OCI-LY3 (cell line): ENCODE measurements around the gene ARCN1.

ENCODE experiments used
- H2AFZ ChIP-seq: fragments of 200-600, 300-600 bp; shearing (Covaris generic); 2 replicates; pipeline ENCODE4 v1.6.0; 2014; ENCODE audit warnings: antibody characterized with exemption, low read depth, low read length
- H3K27ac ChIP-seq: fragments of 200-600, 300-600 bp; sonication (generic); 2 replicates; pipeline ENCODE4 v1.5.1; 2014; ENCODE audit warnings: mild to moderate bottlenecking, low read length, moderate library complexity, mixed read lengths
- H3K27me3 ChIP-seq: fragments of 200-600, 300-600 bp; sonication (generic); 2 replicates; pipeline ENCODE4 v1.6.1; 2014; ENCODE audit warnings: low read depth, low read length, mixed read lengths
- H3K36me3 ChIP-seq: fragments of 200-600, 300-600 bp; sonication (generic); replicated peaks from 2 replicates; pipeline ENCODE3; 2014; ENCODE audit warnings: low read depth, low read length, mixed read lengths
- H3K4me1 ChIP-seq: fragments of 300-600, 200-600 bp; sonication (generic); 2 replicates; pipeline ENCODE4 v1.6.1; 2014; ENCODE audit warnings: low read length, mixed read lengths
- H3K4me2 ChIP-seq: fragments of 200-600, 300-600 bp; sonication (generic); 2 replicates; pipeline ENCODE4 v1.6.1; 2014; ENCODE audit warnings: low read length, mixed read lengths
- H3K4me3 ChIP-seq: fragments of 300-600, 200-600 bp; sonication (generic); 2 replicates; pipeline ENCODE4 v1.5.1; 2014; ENCODE audit warnings: antibody characterized with exemption, mild to moderate bottlenecking, low read length, moderate library complexity
- H3K79me2 ChIP-seq: fragments of 300-600, 200-600 bp; shearing (Covaris generic); 2 replicates; pipeline ENCODE4 v1.6.1; 2014; ENCODE audit warnings: mild to moderate bottlenecking, low read length, mixed read lengths
- H3K9ac ChIP-seq: fragments of 300-600, 200-600 bp; shearing (Covaris generic); 2 replicates; pipeline ENCODE4 v1.6.0; 2014; ENCODE audit warnings: mild to moderate bottlenecking, low read length, moderate library complexity
- H3K9me3 ChIP-seq: fragments of 200-600, 300-600 bp; shearing (Covaris generic); 2 replicates; pipeline ENCODE4 v1.6.1; 2014; ENCODE audit warnings: low read length, mixed read lengths; ENCODE audit not compliant: insufficient read depth
- H4K20me1 ChIP-seq: fragments of 200-600, 300-600 bp; sonication (generic); 2 replicates; pipeline ENCODE4 v1.6.1; 2016; ENCODE audit warnings: low read length, mixed read lengths; ENCODE audit not compliant: insufficient read depth
- EZH2phosphoT487 ChIP-seq: fragments of 200-600 bp; shearing (Covaris generic); IDR thresholded peaks from 2 replicates; pipeline ENCODE4 v1.6.1; 2018; ENCODE audit warnings: antibody characterized with exemption, mixed run types, low read depth
- TF ChIP-seq, protein P1 (sequence below): fragments of 200-600, 300-600 bp; sonication (generic); IDR thresholded peaks from 2 replicates; pipeline ENCODE4 v1.5.1; 2014; ENCODE audit warnings: antibody characterized with exemption, low read length, low read depth

The ARCN1 gene

DNA sequence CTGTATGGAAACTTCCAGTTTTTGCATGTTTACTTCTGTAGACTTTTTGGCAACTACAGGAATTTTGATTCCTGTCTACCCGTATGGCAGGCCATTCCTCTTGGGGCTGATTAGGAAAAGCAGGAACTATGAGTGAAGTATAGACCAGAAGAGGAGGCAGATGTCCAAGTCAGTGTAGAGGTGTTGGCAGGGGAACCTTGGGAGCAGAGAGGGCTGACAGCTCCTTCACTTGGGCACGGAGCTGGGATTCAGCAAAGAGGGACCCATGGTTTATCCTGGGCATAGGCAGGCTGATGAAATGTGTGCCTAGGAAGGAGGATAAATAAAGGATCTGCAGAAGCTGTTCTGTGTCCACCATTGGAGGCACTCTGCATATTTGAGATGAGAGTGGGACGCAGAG, 74.2 kb downstream of the ARCN1 start:
- Histone ChIP-seq H3K9me3 (no peaks in the 10 kb centered on the region), H3K9ac (no peak overlapping the region), H4K20me1 (no peaks in the 10 kb centered on the region), H3K27me3 (no peaks in the 10 kb centered on the region), H3K27ac (no peak overlapping the region), H3K79me2 (no peaks in the 10 kb centered on the region), H3K36me3 (no peaks in the 10 kb centered on the region), H3K4me3 (no peak overlapping the region), H2AFZ (no peak overlapping the region), H3K4me2 (no peak overlapping the region), H3K4me1 (no peaks in the 10 kb centered on the region)
- TF ChIP-seq, protein P1, sequence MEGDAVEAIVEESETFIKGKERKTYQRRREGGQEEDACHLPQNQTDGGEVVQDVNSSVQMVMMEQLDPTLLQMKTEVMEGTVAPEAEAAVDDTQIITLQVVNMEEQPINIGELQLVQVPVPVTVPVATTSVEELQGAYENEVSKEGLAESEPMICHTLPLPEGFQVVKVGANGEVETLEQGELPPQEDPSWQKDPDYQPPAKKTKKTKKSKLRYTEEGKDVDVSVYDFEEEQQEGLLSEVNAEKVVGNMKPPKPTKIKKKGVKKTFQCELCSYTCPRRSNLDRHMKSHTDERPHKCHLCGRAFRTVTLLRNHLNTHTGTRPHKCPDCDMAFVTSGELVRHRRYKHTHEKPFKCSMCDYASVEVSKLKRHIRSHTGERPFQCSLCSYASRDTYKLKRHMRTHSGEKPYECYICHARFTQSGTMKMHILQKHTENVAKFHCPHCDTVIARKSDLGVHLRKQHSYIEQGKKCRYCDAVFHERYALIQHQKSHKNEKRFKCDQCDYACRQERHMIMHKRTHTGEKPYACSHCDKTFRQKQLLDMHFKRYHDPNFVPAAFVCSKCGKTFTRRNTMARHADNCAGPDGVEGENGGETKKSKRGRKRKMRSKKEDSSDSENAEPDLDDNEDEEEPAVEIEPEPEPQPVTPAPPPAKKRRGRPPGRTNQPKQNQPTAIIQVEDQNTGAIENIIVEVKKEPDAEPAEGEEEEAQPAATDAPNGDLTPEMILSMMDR = no peak
- TF ChIP-seq EZH2phosphoT487 = no peak

DNA sequence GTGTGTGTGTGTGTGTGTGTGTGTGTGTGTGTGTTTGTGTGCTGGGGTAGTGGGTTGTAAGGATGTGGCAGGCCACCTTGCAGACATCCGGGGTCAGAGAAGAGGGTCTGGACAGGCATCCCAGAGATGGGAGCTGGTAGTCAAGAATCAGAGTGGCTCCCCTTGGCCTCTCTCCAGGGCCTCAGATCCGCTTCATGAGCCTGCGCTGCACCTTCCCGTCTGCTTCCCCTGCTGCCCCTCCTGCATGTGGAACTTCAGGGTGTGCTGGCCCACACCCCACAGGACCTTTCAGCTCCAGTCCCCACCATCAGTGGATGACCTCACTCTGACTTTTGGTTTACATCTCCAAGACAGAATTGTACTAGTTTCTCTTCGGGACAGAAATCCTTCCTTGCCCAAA, 76.1 kb downstream of the ARCN1 start:
- H3K36me3 ChIP-seq = no peaks in the 10 kb centered on the region
- H3K4me3 ChIP-seq = no peak overlapping the region
- H3K27me3 ChIP-seq = no peaks in the 10 kb centered on the region

DNA sequence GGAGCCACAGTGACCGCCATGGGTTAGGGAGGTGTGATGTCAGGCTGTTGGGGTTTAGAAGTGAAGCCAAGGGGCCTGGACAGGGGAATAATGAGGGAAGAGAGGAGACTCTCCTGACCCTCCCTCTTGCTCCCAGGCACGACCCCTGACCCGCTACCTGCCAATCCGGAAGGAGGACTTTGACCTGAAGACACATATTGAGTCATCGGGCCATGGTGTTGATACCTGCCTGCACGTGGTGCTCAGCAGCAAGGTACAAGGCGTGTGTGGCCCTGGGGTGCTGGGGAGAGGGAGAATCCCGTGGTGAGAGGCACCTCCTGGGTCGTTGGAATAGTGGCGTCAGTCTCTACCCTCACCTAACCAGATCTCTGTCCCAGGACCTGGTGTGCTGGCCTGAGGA, 77.7 kb downstream of the ARCN1 start:
- Histone ChIP-seq H3K9me3 (no peaks in the 10 kb centered on the region), H3K4me1 (no peaks in the 10 kb centered on the region), H3K9ac (no peak overlapping the region), H3K27ac (no peak overlapping the region), H3K27me3 (no peaks in the 10 kb centered on the region), H3K79me2 (no peaks in the 10 kb centered on the region), H3K4me2 (no peak overlapping the region), H2AFZ (no peak overlapping the region), H4K20me1 (no peaks in the 10 kb centered on the region), H3K36me3 (no peaks in the 10 kb centered on the region), H3K4me3 (no peak overlapping the region)
- TF ChIP-seq EZH2phosphoT487 = no peak

More for the DNA sequence above, 76.1 kb downstream of the ARCN1 start:
- Histone ChIP-seq H3K4me1 (no peaks in the 10 kb centered on the region), H3K4me2 (no peak overlapping the region), H3K79me2 (no peaks in the 10 kb centered on the region), H3K27ac (no peak overlapping the region), H3K9ac (no peak overlapping the region), H3K9me3 (no peaks in the 10 kb centered on the region), H4K20me1 (no peaks in the 10 kb centered on the region), H2AFZ (no peak overlapping the region)
- TF ChIP-seq, protein P1 = no peak
- no peak for TF ChIP-seq EZH2phosphoT487

DNA sequence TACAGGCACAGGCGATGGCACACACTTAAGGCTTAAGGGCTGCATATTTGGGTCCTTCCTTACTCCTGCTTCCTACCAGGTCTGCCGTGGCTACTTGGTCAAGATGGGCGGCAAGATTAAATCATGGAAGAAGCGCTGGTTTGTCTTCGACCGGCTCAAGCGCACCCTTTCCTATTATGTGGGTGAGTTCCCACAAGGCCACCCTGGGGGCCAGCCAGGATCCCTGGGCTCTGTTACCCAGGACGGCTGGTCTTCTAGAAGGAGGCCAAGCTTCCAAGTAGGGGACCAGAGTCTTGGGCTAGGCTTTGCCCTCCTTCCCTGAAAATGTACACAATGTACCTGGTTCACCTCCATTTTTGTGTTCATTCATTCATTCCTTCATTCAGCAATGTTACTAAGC, 78.2 kb downstream of the ARCN1 start:
- H2AFZ ChIP-seq = no peak overlapping the region
- no peaks in the 10 kb centered on the region for H3K79me2 ChIP-seq
- H3K27ac ChIP-seq = no peak overlapping the region
- H3K36me3 ChIP-seq = no peaks in the 10 kb centered on the region
- H3K4me2 ChIP-seq = no peak overlapping the region
- H3K4me3 ChIP-seq = no peak overlapping the region
- H3K4me1 ChIP-seq = no peaks in the 10 kb centered on the region
- TF ChIP-seq, protein P1 = no peak
- no peak for TF ChIP-seq EZH2phosphoT487
- H3K9ac ChIP-seq = no peak overlapping the region
- no peaks in the 10 kb centered on the region for H3K9me3 ChIP-seq
- H4K20me1 ChIP-seq = no peaks in the 10 kb centered on the region
- H3K27me3 ChIP-seq = no peaks in the 10 kb centered on the region

DNA sequence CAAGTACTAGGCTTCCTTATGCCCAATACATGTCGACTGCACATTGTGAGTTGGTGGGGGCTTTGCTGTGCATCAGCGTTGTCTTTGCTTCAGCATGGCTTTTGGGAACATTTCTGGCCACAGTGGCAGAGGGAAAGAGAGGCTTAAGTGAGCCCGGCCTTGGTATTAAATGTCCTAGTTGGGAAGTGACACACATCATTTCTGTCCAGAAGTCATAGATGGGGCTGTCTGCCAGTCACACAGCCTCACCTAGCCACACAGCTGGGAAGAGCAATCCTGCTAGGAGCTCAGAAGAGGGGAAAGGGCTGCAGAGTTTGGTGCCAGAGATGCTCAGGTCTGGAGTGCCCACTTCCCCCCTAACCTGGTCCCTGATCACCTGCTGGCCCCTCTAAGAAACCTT, 79.6 kb downstream of the ARCN1 start:
- Histone ChIP-seq H3K36me3 (no peaks in the 10 kb centered on the region), H3K9ac (no peak overlapping the region), H3K4me1 (no peaks in the 10 kb centered on the region), H3K27ac (no peak overlapping the region), H3K4me3 (no peak overlapping the region), H3K9me3 (no peaks in the 10 kb centered on the region), H3K27me3 (no peaks in the 10 kb centered on the region), H2AFZ (no peak overlapping the region), H3K79me2 (no peaks in the 10 kb centered on the region), H4K20me1 (no peaks in the 10 kb centered on the region), H3K4me2 (no peak overlapping the region)
- TF ChIP-seq, protein P1 = no peak
- TF ChIP-seq EZH2phosphoT487 = no peak
